ENCODE results near the gene CHRND.
A peak's percentile ranks its signal among the peaks of the same experiment; 100 is the strongest.

The CHRND gene

DNA sequence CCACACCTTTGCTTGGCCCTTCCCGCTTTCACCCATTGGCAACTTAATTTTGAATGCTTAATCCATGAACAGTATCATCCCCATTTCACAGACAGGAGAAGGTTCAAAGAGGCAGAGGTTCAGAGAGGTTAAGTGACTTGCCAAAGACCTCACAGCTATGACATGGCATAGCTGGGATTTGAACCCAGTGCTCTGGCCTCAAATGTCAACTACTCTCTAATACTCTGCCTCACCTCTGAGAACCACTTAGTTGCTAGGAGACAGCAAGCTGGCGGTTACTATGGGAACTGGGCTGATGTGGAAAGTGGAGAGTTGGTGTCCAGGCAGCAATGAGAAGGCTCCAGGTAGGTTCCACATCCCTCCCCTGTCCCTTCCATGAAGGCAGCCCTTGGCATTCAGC, 21.5 kb upstream of the CHRND start:
- DNase-seq: peak; percentile 64

DNA sequence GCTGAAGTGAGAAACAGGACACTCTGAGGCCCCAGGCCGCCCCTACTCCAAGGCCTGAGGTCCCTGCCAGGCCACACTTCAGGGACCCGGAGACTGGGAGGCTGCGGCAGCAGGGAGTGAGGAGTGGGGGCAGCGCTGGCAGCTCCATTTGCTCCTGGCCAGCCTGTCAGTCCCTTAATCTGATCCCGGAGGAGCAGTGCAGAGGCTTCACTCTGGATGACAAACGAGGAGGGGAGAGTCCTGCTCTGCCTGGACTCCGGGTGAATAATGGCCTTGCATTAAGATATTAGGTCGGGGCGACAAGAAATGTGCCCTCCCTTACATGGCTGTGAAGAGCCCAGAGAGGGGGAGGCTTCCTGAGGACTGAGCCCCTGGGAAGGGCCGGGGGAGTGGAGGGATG, 20.1 kb upstream of the CHRND start:
- no peak for DNase-seq

DNA sequence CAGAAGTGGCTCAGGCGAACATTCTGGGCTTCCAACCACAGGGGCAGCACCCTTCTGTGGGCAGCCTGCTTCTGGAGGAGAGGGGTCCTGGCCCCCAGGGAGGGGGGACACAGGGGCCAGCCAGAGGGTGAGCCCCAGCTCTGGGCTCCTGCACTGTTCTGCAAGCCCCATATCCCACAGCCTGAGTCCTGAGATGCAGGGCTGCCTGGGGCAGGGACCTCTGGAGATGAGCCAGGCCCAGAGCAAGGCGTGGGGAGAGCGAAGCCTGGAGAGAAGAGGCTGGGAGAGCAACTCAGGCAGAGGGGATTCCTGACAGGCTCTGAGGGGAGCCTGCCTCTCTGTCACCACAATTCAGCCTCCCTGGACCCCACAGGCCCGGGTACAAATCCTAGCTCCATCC, 19.3 kb upstream of the CHRND start:
- no peak for DNase-seq

DNA sequence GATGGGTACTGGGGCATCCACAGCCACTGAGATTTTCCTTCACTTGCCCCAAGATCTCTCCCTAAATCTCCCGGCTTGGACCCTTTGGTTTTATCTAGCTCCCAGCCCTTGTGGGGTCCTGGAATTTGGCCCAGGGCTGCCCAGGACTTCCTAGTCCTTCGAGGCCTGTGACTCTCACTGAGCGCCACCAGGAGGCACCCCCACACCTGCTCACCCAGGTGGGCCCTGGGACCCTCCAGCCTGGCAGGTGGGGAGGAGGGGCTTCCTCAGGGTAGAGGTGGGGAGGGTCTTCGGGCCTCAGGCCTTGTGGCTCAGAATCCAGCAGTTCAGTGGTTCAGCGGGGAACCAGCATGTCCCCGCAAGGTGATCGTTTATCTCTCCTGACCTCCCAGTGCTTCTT, 17.7 kb upstream of the CHRND start:
- DNase-seq: no peak

- peak; percentile 6 for DNase-seq
Measured at GRCh38 chr2:232511336-232511890, 14.5 kb upstream of the CHRND start.

- no peak for DNase-seq
Measured at GRCh38 chr2:232512602-232513001, 13.4 kb upstream of the CHRND start.

- no peak for DNase-seq
Measured at GRCh38 chr2:232513353-232513752, 12.6 kb upstream of the CHRND start.

- DNase-seq: no peak
Measured at GRCh38 chr2:232515639-232516038, 10.3 kb upstream of the CHRND start.

DNA sequence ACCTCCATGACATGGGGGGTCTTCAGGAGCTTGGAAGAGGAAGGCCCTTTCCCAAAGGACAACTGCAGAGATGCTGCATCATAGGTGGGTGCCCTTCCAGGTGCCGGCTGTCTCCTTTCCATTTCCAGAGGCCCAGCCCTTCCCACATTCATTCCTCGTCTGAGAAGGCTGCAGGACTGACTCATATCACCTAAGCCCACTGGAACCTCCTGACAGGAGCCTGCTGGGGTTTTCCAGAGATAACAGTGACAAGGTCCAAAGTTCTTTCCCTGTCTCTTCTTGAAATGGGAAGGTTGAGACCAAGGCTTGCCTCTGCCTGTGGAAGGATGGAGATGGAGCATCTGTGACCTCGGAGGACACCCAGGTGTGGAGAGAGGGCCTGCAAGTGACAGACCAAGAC, 9.4 kb upstream of the CHRND start:
- no peak for DNase-seq

GRCh38 chr2:232518844-232519243, 7.1 kb upstream of the CHRND start:
- DNase-seq: no peak

DNA sequence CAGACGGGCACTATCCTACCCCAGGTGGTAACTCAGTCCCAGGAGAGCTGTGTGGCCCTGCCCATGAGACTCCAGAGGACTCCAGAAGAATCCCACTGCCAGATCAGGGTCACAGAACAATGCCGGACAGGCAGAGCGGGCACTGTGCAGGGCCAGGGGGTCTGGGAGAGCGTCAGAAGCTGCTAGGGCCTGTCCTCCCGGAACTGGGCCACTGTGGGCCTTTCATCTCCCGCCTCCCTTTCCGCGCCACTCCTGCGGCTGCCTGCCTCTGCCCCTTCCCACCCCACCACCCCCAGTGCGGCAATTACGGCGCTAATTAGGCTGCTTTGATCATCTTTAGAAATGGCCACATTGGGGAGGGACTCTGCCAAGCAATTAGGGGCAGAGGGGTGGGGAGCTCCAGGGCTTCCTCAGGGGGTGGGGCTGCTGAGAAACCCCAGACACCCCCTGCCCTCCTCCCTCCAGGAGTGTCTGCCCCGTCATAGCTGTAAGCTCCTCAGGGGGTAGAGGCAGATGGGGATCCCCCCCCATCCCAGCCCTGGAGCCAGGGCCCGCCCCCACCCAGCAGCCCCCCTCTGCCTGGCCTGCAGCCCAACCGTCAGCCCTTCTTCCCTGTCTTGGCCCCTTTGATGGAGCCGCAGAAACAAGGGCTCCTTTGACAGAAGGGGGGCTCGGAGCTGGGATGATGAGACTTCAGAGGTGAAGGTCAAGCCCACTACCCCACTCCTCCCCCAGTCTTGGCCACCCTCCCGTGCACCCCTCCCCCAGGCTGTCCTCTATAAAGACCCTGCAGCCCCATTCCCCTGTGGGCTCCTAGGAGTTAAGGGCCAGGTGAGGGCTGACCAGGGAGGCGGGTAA, 6.2 kb upstream of the CHRND start, which contains the start of gene PRSS56:
Gene PRSS56, plus strand, starts transcription at position 808 of the 858 bp plus-strand sequence. CDS start 211 bp downstream, outside the sequence.
- no peak for DNase-seq

DNA sequence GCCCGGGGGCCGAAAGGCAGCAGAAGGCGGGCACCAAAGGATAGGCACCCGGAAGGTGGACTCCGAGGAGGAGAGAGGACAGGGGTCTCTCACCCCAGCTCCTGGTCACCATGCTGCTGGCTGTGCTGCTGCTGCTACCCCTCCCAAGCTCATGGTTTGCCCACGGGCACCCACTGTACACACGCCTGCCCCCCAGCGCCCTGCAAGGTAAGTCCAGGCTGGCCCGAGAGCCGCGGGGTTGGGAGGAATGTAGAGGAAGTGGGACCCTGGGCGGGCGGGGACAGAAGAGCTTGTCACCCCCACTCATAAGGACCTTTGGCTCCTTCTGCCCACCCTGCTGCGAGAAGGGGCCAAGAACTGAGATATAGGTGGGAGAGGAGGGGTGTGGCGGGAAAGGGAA, 5.5 kb upstream of the CHRND start:
- no peak for DNase-seq

- no peak for DNase-seq
Measured at GRCh38 chr2:232521098-232521497, 4.9 kb upstream of the CHRND start.

- peak; percentile 7 for DNase-seq
Measured at GRCh38 chr2:232521959-232522622, 3.9 kb upstream of the CHRND start.

GRCh38 chr2:232522623-232523401, 3.1 kb upstream of the CHRND start:
- no peak for DNase-seq

GRCh38 chr2:232523402-232523681, 2.6 kb upstream of the CHRND start:
- DNase-seq: no peak

DNA sequence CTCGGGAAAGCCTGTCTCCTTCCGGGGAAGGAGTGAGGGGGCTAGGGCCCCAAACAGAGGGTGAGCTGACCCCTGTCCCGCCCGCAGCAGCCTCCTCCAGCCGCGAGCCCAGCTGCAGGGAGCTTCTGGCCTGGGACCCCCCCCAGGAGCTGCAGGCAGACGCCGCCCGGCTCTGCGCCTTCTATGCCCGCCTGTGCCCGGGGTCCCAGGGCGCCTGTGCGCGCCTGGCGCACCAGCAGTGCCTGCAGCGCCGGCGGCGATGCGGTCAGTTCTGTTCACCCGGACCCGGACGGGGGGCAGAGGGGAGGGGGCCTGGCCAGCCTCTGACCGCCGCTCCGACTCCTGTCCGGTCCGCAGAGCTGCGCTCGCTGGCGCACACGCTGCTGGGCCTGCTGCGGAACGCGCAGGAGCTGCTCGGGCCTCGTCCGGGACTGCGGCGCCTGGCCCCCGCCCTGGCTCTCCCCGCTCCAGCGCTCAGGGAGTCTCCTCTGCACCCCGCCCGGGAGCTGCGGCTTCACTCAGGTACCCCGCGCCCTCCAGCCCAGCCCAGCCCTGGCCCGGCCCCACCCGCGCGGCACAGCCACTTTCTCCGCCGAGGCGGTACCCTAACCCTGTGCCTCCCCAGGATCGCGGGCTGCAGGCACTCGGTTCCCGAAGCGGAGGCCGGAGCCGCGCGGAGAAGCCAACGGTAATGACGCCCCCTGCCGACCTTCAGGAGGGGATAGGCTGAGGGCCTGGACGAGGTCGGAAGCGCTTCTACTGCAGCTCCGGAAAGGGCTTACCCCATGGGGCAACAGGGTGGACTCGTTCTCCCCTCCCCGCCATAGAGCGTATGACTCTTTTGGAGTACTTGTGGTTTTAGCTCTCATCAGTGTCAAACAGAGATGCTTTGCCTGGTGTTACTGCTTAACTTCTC, 2.0 kb upstream of the CHRND start:
- DNase-seq: peak; percentile 5

DNA sequence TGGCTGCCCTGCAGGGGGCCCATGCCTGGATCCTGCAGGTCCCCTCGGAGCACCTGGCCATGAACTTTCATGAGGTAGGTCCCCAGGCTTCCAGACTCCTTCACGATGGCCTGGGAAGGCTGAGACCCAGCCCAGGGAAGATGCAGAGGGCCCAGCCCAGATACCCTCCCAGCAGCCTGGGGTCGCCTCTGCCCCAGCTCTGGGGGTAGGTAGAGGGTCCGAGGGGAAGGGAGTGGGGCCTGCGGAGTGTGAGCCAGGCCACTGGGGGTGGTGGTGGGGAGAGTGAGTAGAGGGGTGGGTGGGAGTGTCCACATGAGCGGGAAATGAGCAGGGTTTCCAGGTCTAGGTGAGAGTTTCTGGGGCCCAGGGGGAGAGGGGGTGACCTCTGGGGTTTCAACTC, 1.2 kb upstream of the CHRND start:
- DNase-seq: no peak

DNA sequence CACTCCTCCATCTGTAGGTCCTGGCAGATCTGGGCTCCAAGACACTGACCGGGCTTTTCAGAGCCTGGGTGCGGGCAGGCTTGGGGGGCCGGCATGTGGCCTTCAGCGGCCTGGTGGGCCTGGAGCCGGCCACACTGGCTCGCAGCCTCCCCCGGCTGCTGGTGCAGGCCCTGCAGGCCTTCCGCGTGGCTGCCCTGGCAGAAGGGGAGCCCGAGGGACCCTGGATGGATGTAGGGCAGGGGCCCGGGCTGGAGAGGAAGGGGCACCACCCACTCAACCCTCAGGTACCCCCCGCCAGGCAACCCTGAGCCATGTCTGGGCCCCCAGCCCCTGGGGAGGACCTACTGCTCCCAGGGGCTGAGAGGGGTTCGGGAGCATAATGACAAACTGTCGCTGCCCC, 761 bp upstream of the CHRND start:
- no peak for DNase-seq

DNA sequence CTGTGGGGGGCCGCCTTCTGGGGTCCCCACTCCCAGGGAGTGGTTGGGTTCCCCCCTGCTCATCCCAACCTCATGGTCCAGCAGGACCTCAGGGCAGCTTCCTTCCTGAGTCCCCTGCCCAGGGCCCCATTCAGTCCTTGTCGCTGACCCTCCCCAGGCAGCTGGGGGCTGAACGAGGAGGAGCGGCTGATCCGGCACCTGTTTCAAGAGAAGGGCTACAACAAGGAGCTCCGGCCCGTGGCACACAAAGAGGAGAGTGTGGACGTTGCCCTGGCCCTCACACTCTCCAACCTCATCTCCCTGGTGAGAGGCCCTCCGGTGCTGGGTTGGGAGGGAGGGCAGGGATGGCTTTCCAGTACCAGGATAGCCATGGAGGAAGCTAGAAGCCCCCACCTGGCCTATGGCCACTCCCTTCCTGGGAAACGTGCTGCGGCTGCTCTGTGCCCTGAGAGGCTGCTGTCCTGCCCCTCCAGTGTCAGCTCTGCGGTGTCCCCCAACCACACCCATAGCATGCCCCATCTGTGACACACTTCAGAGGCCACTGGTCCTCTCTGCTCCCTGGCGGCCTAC, 497 bp downstream of the CHRND start:
- DNase-seq: no peak

GRCh38 chr2:232527905-232528470, 2.0 kb downstream of the CHRND start:
- DNase-seq: no peak

Measured in DMS79 treated with DMSO at 0.1 percent for 48 hours (cell line).